ENCODE results near the gene BTF3L4.

BTF3L4 gene

DNA sequence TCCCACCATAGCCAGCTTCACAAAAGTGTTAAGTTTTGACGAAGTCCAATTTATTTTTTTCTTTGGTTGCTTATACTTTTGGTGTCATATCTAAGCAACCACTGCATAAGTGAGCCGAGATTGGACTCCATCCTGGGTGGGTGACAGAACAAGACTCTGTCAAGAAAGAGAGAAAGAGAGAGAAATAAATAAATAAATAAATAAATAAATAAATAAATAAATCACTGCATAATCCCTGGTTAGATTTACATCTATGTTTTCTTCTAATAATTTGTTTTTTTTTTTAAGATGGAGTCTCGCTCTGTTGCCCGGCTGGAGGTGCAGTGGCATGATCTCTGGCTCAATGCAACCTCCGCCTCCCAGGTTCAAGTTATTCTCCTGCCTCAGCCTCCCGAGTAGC lies 67.5 kb downstream of the BTF3L4 start:
- DNase-seq (ENCODE audit: low read depth, low spot score), result no peak

DNA sequence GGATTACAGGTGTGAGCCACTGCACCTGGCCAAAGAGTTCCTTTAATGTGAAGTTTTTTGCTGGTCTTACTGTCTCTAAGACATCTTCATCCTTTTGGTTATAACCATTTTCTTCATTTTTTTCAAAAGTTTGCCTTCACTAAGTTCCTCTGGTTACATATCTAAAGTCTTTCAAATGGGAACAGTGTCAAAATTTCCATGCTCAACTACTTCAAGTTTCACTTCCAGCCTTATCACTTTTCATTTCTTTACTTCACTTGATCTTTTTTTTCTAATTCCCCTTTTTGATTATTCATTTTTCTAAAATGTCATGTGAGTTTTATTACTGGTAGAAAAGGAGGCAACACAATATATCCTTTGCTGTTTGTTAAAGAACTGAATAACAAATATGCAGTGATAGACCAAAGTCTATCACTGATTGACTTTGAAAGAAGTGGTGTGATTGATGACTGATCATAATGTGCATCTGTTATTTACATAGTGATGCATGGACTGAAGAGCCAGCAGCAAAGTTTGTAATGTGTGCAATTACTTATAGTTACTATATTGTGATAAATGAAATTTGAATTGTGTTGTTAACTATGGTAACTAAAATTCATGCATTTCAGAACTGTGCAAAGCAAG lies 69.8 kb downstream of the BTF3L4 start:
- DNase-seq (ENCODE audit: low read depth, low spot score), result no peak

DNA sequence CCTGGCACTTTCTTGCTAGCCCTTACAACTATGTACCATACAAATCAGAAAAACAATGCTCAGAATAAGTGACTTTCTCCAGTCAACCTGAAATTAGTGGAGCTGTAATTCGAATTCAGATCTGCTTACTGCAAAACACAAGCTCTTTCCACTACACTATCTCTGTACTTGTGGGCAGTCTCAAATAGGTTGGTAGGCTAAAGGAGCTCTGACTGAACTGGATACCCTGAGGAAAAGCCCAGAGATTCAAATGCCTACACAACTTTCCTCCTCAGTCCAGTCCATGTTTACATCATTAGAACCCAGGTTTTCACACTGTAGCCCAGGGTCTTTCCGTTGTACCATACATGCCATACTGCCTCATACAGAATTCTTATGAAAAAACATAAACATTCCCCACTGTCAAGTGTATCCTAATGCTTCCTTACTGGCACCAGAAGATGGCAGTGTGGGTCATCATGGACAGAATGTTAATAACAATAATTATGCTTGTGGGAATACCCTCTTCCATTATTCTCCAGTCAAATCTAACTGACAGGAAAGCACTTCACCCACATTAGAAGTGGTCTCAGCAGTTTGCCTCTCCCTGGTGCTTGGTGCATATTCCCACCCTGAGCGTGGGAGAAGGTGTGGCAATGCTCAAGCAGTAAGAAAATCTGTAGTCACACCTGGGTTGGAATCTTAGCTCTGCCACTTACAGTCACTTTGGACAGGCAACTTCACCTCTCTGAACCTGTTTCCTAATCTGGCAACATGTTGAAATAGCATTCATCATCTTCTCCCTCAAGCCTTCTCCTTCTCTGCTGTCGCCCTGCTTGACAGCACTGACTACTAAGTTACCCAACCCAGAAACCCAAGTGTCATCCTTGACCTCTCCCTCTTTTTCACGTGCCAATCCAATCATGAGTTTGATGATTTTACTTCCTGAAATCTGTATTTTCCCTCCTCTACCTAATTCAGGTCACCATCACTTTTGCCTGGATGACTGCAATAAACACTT lies 71.4 kb downstream of the BTF3L4 start:
- peak; percentile 33 for DNase-seq (ENCODE audit: low read depth, low spot score)

DNA sequence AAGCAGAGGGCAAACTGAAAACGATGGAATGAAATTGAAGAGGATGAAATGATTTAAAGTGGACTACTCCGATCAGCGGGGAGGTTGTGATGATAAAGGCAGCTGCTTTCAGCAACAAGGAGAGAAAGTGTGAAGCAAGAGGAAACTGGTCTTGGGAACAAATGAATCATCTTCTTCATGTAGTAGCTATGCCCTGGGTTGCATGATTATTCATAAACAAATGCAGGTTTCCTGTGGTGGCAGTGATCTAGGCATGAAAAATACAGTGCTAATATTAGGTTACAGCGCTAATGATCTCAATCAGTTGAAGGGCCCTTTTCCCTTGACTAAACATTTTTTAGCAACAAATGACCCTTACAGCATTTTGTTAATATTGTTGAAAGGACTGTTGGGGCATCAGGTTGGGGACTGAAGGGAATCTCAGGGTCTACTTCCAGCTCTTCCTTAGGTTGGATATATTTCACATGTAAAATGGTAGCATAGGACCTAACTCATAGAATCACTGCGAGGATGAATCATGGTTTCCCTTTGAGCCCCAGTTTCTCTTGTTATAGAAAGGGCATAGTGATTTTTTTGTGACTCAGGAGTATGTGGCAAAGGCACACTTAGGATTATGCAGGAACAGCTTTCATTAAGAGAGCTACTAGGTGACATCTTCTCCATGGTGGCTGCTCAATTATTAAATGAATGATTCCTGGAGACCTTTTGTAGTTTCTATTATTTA lies 83.9 kb downstream of the BTF3L4 start:
- peak; percentile 30 for DNase-seq (ENCODE audit: low read depth, low spot score)
